GM12801 (cell line): Measurements from ENCODE around the gene PLXND1.

Experiments
- TF ChIP-seq, protein P1 (sequence below): IDR thresholded peaks from one replicate; pipeline ENCODE4 v1.5.1; 2011; ENCODE audit warnings: control low read depth; ENCODE audit not compliant: insufficient read length; ENCODE audit errors: extremely low read depth

PLXND1 gene

GRCh38 chr3:129548104-129548965, 58.1 kb downstream of the PLXND1 start:
- TF ChIP-seq, protein P1, sequence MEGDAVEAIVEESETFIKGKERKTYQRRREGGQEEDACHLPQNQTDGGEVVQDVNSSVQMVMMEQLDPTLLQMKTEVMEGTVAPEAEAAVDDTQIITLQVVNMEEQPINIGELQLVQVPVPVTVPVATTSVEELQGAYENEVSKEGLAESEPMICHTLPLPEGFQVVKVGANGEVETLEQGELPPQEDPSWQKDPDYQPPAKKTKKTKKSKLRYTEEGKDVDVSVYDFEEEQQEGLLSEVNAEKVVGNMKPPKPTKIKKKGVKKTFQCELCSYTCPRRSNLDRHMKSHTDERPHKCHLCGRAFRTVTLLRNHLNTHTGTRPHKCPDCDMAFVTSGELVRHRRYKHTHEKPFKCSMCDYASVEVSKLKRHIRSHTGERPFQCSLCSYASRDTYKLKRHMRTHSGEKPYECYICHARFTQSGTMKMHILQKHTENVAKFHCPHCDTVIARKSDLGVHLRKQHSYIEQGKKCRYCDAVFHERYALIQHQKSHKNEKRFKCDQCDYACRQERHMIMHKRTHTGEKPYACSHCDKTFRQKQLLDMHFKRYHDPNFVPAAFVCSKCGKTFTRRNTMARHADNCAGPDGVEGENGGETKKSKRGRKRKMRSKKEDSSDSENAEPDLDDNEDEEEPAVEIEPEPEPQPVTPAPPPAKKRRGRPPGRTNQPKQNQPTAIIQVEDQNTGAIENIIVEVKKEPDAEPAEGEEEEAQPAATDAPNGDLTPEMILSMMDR: no peak

GRCh38 chr3:129547241-129547640, 59.2 kb downstream of the PLXND1 start:
- TF ChIP-seq, protein P1: no peak

- TF ChIP-seq, protein P1: no peak
These were observed 62.5 kb downstream of the PLXND1 start for GRCh38 chr3:129543999-129544398.

DNA sequence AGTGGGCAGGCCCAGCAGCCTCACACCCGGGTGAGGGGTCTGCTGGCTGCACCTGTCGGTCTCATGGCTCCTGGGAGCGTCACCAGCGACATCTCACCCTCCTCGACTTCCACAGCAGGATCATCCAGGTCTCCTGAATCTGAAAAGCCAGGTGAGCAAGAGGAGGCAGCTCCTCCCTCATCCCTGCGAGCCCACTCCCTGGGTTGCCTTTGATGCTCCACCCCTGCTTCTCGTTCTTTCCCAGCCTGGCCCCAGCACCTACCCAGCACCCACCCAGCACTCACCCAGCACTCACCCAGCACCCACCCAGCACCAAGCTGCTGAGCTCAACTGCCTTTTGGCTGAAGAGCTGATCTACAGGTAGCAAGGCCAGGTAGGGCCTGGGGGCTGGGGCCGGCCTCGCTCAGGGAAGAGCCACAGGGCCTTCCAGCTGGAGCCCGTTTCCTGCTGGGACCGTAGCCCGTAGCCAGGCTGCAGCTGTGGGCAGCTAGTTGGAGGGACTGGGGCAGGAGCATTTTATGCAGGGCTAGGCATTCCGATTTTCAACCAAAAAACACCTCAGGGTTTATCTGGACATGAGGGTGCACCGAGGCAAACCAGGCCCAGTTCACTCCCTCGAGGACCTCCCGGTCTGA, 63.2 kb downstream of the PLXND1 start, which contains the start of gene H1-8:
Gene H1-8 (plus strand): TSS at position 20 of the 635 bp plus-strand sequence. CDS start 44 bp downstream, at position 64.
- TF ChIP-seq, protein P1: no peak

GRCh38 chr3:129542747-129543146, 63.7 kb downstream of the PLXND1 start:
- TF ChIP-seq, protein P1: no peak

- TF ChIP-seq, protein P1: no peak
These were observed 65.5 kb downstream of the PLXND1 start for GRCh38 chr3:129540776-129541516.

DNA sequence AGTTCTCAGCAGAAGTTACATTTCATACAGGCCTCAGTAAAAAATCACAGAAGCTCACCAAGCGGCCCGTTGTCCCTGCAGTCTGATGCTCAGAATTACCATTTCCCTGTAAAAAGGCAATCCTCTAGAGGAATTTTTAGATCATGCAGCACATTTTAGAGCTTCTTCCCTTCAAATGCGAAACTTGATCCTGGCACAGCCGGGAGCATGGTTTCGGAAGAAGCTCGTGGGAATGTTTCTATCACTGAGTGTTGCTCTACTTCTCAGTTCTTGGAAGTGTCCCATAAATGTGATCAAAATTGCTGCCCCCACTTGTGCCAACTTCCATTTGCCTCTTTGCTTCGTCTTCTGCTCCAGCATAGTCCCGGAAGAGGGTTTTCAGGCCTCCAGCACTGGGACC, 67.3 kb downstream of the PLXND1 start:
- TF ChIP-seq, protein P1: no peak
